ENCODE measurements around the gene MBD3L4.
"Not testable (repeated sequence)": the region's sequence is repeated elsewhere in the genome, so short reads cannot be mapped to it uniquely, and the experiment has no call there.

Gene MBD3L4

GRCh38 chr19:7041563-7041962 lies 1.6 kb upstream of the MBD3L4 start:
- DNase-seq, result not testable (repeated sequence)

DNA sequence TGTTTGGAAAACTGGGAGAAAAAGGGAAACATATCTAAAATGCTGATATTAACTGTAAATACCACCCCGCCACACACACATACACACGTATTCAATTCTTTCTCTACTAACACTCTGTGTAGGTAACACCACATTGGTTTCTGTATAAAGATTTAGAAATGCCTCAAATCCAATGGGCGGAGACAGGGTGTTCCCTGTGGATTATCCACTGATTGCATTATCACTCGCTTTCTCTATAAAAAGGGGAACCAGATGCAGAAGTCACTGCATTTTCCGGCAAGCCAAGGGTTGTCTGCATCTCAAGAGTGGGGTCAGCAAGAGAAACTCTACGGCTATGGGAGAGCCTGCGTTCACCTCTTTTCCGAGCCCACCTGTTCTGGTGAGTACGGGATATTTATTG lies 9.7 kb downstream of the MBD3L4 start, which contains the start of gene MBD3L5:
Gene MBD3L5 (plus strand): TSS at position 301 of the 400 bp plus-strand sequence. CDS start 34 bp downstream, at position 335.
- DNase-seq, result not testable (repeated sequence)

- DNase-seq, result not testable (repeated sequence)
Measured at GRCh38 chr19:7028790-7029189, 11.2 kb downstream of the MBD3L4 start.

GRCh38 chr19:7021331-7021730 lies 18.6 kb downstream of the MBD3L4 start, which contains the start of gene MBD3L2B:
TSS of gene MBD3L2B (minus strand) at chr19:7021431. CDS start at chr19:7021397, 34 bp downstream.
- not testable (repeated sequence) for DNase-seq

DNA sequence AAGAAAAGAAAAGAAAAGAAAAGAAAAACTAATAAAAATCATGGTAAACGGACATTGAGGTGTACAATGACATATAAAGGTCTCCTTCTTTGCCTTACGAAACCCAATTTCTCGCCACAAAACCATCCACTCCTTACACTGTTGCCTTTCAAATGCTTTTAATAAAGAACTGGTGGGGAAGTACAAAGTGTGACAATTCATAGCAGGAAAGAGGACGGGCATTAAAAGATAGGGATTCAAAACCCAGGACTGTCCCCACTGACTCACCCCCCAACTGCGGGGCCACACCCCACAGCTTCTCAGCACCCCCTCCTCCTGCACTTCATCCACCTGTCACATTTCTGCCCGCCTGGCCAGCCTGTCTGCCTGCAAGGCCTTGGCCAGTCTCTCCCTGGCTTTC lies 21.2 kb downstream of the MBD3L4 start:
- DNase-seq, result no peak

DNA sequence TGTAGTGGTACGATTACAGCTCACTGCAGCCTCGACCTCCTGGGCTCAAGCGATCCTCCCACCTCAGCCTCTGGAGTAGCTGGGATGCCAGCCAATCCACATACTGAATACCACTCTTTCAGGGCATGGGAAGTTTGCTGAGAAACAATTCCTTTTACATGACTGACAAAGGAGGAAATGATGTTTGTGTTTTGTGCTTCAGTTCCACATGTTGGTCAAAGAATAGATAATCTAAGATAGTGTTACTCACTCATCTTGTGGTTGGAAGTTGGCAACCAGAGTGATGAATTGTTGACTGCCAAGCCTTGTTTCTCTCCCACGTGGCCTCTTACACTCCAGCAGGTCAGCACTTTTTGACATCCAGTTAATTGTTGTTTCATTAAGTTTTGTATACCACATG lies 26.3 kb downstream of the MBD3L4 start:
- DNase-seq, result peak; percentile 80

GRCh38 chr19:7010722-7011593 lies 29.0 kb downstream of the MBD3L4 start:
- DNase-seq, result no peak

DNA sequence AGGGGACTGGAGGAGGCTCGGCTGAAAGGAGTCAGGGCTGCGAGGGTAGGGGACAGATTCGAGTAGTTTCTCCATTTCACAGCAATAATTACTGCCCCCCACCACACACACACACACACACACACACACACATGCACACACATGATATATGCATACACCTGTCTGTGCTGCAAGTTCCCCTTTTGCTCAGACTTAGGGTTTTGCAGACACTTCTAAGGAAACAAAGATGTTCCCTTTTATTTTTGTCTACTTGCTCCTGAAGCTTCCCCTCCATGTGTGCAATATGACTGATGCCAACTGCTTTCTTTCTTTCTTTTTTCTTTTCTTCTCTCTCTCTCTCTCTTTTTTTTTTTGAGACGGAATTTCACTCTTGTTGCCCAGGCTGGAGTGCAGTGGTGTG lies 32.1 kb downstream of the MBD3L4 start:
- DNase-seq, result peak in 1 of 2 donors; percentile 14

DNA sequence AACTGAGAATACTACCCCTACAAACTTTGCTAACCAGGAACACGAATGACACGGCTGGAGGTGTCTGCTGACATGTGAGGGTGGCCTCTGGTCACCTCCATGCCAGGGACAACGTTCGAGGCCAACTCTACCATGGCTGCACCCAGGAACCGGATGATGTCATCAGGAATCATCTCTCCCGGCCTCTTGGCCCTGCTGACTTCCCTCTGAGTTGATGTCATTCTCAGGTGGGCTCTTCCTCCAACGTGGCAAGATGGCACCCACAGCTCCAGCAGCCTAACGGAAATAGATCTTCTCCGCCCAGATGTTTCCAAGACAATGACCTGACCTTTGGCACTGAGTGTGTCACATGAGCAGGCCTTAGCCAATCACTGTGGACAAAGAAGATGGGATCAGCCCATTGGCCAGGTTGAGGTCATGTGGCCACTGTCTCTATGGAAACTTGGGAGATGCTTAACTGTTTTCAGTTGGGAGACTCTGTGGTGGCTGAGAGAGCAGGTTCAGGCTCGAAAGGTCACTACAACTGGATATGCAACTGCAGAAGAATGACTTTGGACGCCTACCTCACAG lies 33.8 kb downstream of the MBD3L4 start:
- DNase-seq, result no peak

DNA sequence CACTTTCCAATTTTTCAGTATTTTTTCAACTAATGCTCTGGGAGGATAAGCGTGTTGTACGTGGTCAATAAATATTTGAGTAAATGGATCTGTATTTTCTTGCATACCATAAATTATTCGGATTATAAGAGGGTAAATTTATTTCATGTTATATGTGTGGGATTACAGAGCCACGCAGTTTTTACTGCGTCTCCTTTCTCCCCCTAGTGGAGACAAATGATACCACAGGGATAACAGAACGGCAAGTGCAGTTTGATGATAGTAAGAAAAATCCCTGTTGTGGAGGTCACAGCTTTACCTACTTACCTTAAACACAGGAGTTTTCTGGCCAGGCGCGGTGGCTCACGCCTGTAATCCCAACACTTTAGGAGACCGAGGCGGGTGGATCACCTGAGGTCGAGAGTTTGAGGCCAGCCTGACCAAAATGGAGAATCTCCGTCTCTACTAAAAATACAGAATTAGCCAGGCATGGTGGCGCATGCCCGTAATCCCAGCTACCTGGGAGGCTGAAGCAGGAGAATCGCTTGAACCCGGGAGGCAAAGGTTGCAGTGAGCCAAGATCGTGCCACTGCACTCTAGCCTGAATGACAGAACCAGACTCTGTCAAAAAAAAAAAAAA lies 35.6 kb downstream of the MBD3L4 start:
- DNase-seq, result peak; percentile 65 to 72

DNA sequence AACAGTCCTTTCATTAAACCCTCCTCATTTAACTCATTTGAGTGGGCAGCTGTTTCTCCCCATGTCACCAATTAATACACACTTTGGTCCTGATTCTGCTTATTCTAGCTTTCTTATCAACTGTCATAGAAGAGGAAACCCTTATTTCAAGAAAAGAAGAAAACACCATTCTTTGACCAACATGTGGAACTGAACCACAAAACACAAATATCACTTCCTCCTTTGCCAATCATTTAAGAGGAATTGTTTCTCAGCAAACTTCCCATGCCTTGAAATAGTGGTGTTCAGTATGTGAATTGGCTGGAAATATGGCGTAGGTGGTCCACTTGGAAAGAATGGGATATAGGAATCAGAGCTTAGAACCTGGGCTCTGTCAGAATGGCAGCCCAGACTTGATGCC lies 39.2 kb downstream of the MBD3L4 start:
- DNase-seq, result peak; percentile 38 to 51

- DNase-seq, result peak; percentile 46 to 56
Measured at GRCh38 chr19:7000333-7000732, 39.6 kb downstream of the MBD3L4 start.

GRCh38 chr19:6999933-7000332 lies 40.0 kb downstream of the MBD3L4 start:
- peak; percentile 72 for DNase-seq

DNA sequence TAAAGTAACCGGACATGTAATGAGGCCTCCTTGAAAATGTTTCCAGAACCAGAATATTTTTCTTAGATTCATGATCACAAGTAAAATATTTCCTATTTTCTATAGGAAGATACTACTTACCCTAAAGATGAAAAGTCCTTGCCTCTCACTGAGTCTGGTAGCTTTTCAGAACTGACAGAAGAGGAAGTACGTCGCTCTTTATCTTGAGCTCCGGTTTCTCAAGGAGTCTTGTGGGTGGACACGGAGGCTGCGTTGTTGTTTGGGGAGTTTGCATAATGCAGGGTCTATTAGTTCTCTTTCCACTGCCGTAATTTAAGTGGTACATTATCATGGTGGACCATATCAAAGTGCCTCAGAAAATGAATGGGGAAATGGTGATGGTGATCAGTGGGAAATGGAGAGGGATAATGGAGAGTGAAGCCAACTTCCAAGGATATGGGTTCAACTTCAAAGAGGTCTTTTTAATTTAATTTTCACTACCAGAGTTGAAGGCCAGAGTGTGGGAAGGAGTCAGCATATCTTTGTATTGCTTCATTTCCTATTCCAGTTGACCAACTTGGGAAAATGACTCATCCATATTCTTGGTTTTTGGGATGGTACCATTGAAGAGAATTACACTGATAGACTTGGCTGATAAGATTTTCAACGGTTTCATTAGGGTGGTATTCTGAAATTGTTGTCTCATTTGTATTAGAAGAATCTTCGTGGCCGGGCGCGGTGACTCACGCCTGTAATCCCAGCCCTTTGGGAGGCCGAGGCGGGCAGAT lies 42.1 kb downstream of the MBD3L4 start:
- DNase-seq, result peak; percentile 86 to 91

DNA sequence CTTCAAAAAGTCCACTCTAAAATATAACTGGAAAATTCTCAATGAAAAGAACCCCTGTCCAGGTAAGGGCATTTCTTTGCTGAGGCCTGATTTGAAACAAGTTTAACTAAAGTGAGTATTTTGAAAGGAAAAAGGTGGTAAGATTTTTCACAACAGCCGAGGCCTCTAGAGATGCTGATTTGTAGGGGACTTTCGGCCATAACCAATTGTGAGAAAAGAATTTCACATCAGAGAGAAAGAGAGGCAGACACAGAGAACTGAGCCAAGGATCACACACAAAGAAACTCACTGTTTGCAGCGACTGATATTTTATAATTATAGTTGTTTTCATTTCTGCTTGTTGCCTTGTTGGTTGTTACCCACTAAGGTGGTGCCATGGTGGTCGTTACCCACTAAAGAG lies 43.2 kb downstream of the MBD3L4 start:
- no peak for DNase-seq

GRCh38 chr19:6995054-6995453 lies 44.9 kb downstream of the MBD3L4 start:
- no peak for DNase-seq

DNA sequence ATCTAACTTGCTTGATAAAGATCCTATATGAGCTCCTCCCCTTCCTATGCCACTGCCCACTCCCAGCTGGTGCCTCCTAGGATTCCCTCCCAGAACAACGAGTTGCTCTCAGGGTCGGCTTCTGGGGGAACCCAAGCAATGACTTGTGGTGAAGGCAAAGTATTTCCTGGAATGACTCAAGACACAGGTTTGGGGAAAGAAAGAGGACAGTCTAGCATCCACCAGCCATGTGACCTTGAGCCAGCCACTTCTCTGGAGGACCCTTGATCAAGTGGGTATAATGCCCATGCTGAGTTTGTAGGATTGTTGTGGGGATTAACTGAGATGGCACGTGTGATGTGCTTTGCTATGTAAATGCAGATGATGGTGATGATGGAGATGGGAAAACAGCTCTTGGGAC lies 51.7 kb downstream of the MBD3L4 start:
- DNase-seq, result peak in 1 of 2 donors; percentile 31

DNA sequence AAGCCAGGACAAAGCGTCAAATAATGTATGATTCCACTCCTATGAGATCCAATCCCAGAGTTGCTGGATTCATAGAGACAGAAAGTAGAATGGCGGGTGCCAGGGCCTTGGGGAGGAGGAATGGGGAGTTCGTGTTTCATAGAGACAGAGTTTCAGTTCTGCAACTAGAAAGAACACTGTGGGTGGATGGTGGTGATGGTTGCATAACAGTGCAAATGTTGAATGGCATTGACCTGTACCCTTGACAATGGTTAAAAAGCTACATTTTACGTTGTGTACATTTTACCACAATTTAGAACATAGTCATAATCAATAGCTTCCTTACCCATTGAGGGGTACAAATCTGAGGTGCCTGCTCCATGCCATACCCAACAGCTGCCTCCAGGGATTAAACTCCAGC lies 52.1 kb downstream of the MBD3L4 start:
- peak; percentile 83 to 88 for DNase-seq

Measured in inflammatory macrophage (primary cell).